Coronary artery (tissue), 2 donors: ENCODE results near the gene KCNH1.

Experiments
- DNase-seq: peaks from one replicate; pipeline ENCODE4 v3.0.0-alpha.2; 2017; ENCODE audit warnings: low spot score
- H3K27ac ChIP-seq, 2 donors: fragments of 200-600 bp; sonication (generic); one replicate each; pipeline ENCODE4 v1.5.1; 2016 to 2019
- H3K4me3 ChIP-seq: fragments of 200-600 bp; sonication (generic); 2 replicates; pipeline ENCODE4 v1.5.1; 2016; ENCODE audit warnings: mild to moderate bottlenecking, moderate library complexity
- TF ChIP-seq, protein P1 (sequence below): fragments of 200-600 bp; sonication (generic); IDR thresholded peaks from one replicate; pipeline ENCODE4 v1.5.1; 2019; ENCODE audit warnings: antibody characterized with exemption

KCNH1 gene

GRCh38 chr1:210815641-210816550 lies 318.1 kb downstream of the KCNH1 start:
- H3K27ac ChIP-seq, result no peak overlapping the region
- H3K4me3 ChIP-seq, result no peak overlapping the region
- no peak for DNase-seq
- TF ChIP-seq, protein P1, sequence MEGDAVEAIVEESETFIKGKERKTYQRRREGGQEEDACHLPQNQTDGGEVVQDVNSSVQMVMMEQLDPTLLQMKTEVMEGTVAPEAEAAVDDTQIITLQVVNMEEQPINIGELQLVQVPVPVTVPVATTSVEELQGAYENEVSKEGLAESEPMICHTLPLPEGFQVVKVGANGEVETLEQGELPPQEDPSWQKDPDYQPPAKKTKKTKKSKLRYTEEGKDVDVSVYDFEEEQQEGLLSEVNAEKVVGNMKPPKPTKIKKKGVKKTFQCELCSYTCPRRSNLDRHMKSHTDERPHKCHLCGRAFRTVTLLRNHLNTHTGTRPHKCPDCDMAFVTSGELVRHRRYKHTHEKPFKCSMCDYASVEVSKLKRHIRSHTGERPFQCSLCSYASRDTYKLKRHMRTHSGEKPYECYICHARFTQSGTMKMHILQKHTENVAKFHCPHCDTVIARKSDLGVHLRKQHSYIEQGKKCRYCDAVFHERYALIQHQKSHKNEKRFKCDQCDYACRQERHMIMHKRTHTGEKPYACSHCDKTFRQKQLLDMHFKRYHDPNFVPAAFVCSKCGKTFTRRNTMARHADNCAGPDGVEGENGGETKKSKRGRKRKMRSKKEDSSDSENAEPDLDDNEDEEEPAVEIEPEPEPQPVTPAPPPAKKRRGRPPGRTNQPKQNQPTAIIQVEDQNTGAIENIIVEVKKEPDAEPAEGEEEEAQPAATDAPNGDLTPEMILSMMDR, result no peak

- Histone ChIP-seq H3K4me3 (no peak overlapping the region), H3K27ac (no peak overlapping the region)
- TF ChIP-seq, protein P1, result no peak
- DNase-seq, result no peak
Measured at GRCh38 chr1:210814382-210815123, 319.4 kb downstream of the KCNH1 start.

DNA sequence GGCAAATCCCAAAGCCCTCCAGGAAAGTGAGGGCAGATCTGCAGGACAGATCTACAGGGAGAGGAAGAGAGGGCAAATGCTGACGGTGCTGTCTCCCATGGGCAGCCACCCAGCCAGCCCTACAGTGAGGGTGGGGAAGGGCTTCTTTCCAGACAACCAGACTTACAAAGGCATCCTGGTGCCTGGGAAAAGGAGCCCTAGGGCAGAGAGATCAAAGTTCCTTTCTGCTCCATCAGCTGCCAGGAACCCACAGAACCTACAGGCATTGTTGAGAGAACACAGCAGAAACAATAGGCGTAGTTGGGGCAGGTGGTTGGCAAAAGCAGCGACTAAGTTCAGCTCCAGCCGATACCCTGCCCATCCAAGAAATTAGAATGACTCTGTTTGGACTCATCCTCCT lies 332.4 kb downstream of the KCNH1 start:
- TF ChIP-seq, protein P1, result no peak
- no peak for DNase-seq
- H3K4me3 ChIP-seq, result no peak overlapping the region
- no peak overlapping the region for H3K27ac ChIP-seq

DNA sequence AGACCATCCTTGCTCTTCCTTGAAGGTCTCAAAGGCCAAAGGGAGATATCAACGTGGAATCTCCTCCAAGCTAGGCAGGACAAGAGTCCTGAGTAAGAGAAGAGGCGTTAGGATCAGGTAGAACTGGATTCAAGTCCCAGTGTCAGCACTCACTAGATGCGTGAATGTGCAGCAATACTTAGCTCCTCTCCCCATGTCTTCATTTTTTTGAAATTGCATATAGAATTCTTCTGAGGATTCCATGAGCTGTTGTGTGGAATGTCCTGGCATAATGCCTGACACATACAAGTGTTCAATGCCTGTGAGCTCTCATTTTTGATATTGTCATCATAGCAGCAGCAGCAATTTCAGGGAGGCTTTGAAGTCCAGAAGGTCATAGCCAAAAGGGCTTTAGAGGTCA lies 333.2 kb downstream of the KCNH1 start:
- H3K27ac ChIP-seq, result no peak overlapping the region
- no peak for DNase-seq
- TF ChIP-seq, protein P1, result no peak
- no peak overlapping the region for H3K4me3 ChIP-seq

GRCh38 chr1:210800301-210800700 lies 333.6 kb downstream of the KCNH1 start:
- Histone ChIP-seq H3K4me3 (no peak overlapping the region), H3K27ac (no peak overlapping the region)
- TF ChIP-seq, protein P1, result no peak
- no peak for DNase-seq

DNA sequence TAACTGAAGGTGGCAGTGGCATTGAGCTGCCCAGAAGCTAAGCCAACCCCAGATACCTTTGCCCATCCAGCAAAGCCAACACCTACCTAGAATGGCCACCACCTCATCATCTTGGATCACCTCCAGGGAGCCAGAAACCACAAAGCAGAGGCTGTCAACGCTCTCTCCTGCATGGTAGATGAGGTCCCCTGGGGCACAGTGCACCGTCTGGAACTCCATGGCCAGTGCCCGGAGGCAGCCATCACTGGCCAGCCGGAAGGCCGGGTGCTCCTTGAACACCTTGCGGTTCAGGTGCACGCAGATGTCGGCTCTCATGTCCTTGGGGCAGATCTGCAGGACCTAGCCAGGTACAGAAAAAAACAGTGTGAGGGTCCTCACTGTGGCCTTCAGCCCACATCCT lies 336.5 kb downstream of the KCNH1 start:
- Histone ChIP-seq H3K4me3 (no peak overlapping the region), H3K27ac (no peak overlapping the region)
- TF ChIP-seq, protein P1, result no peak
- no peak for DNase-seq
